K562 (cell line): ENCODE results near the gene UBE2M. TPM values are rescaled to one million over a fixed set of nuclear protein-coding genes. Genes with fewer than 3 reads are reported as not detected.

Experiments
- CBFA2T3 ChIP-seq: fragments of 450-650 bp; IDR thresholded peaks from 2 replicates; pipeline ENCODE4 v1.6.1; 2017
- CBFB ChIP-seq: sonication (generic); formaldehyde crosslinking; IDR thresholded peaks from 2 replicates; pipeline ENCODE4 v1.4.0; 2020; ENCODE audit warnings: mild to moderate bottlenecking, missing genetic modification reagents
- CBX1 ChIP-seq: sonication (generic); IDR thresholded peaks from 2 replicates; pipeline ENCODE4 v1.6.1; 2016; ENCODE audit warnings: antibody characterized with exemption, low read depth, mild to moderate bottlenecking
- CSDE1 ChIP-seq, 2 experiments: fragments of 450-650 bp; IDR thresholded peaks; 2 replicates each; pipeline ENCODE4 v1.6.1; 2016; ENCODE audit warnings: mild to moderate bottlenecking in 1 of 2
- EHMT2 ChIP-seq: fragments of 450-650 bp; IDR thresholded peaks from 2 replicates; pipeline ENCODE4 v1.6.1; 2018; ENCODE audit warnings: antibody characterized with exemption
- JUND ChIP-seq, 2 experiments: IDR thresholded peaks; 2 replicates in 1 of 2; 3 replicates in 1 of 2; pipeline ENCODE4 v1.6.1; 2011; ENCODE audit warnings: borderline replicate concordance in 2 of 2, low read depth in 2 of 2, low read length in 2 of 2, improper control_type of control experiment in 1 of 2, missing biosample characterization in 1 of 2, missing genetic modification characterization in 1 of 2, missing genetic modification reagents in 1 of 2
- L3MBTL2 ChIP-seq: fragments of 450-650 bp; IDR thresholded peaks from 2 replicates; pipeline ENCODE4 v1.6.1; 2016; ENCODE audit warnings: mild to moderate bottlenecking, moderate library complexity
- MBD2 ChIP-seq: sonication (generic); IDR thresholded peaks from 2 replicates; pipeline ENCODE4 v1.6.1; 2016; ENCODE audit warnings: low read depth, borderline replicate concordance
- PHF8 ChIP-seq: fragments of 200-600 bp; sonication (generic); IDR thresholded peaks from 2 replicates; pipeline ENCODE4 v1.6.1; 2012; ENCODE audit warnings: mixed run types, mild to moderate bottlenecking, inconsistent platforms, low read length, moderate library complexity, borderline replicate concordance
- SP2 ChIP-seq: IDR thresholded peaks from 2 replicates; pipeline ENCODE4 v1.6.1; 2011; ENCODE audit warnings: mild to moderate bottlenecking, low read depth, low read length, moderate library complexity; ENCODE audit not compliant: poor library complexity, severe bottlenecking; ENCODE audit errors: extremely low read depth
- TAL1 ChIP-seq: fragments of 450-650 bp; IDR thresholded peaks from 2 replicates; pipeline ENCODE4 v1.6.1; 2016; ENCODE audit warnings: mild to moderate bottlenecking
- ZNF282 ChIP-seq: sonication (generic); formaldehyde crosslinking; IDR thresholded peaks from 2 replicates; pipeline ENCODE4 v1.8.1; 2023; ENCODE audit warnings: missing genetic modification reagents
- ZNF408 ChIP-seq: fragments of 250-450 bp; sonication (Bioruptor Pico); IDR thresholded peaks from 2 replicates; pipeline ENCODE4 v1.4.0; 2020; ENCODE audit warnings: low read depth, mild to moderate bottlenecking, moderate library complexity
- ZNF561 ChIP-seq: fragments of 450-650 bp; formaldehyde crosslinking; conservative IDR thresholded peaks from 2 replicates; pipeline ENCODE4 v1.4.0; 2020; ENCODE audit warnings: mild to moderate bottlenecking, moderate library complexity
- polyA plus RNA-seq, 8 experiments: library from polyadenylated mRNA; depleted of rRNA in 4 of 8; stranded (reverse) in 5 of 8; unstranded in 3 of 8; fragments of >200 nt; fragmentation: Nextera tagmentation in 2 of 8; fragmentation: Illumina TruSeq in 1 of 8; extraction: Ambion mirVana in 2 of 8; extraction: Trizol in 1 of 8; gene quantifications; 2 replicates each; pipeline versions ENCODE4 v1.2.1 to v1.2.3, GENCODE V29; 2011 to 2014; ENCODE audit warnings: inconsistent platforms in 1 of 8, missing spikeins in 1 of 8
- total RNA-seq, 7 experiments: library from RNA; depleted of rRNA in 6 of 7; stranded (reverse); fragments of >200 nt in 6 of 7; fragmentation: Illumina TruSeq in 2 of 7; extraction: Trizol in 2 of 7; gene quantifications; 2 replicates each; pipeline versions ENCODE4 v1.2.1 to v1.2.3, GENCODE V29; 2011 to 2021; ENCODE audit warnings: low replicate concordance in 1 of 7
- TF ChIP-seq, protein P1 (sequence below): fragments of 450-650 bp; IDR thresholded peaks from 2 replicates; pipeline ENCODE4 v1.6.1; 2014; ENCODE audit warnings: low read depth, mild to moderate bottlenecking, moderate library complexity, borderline replicate concordance
- TF ChIP-seq, protein P2 (sequence below): sonication (generic); formaldehyde crosslinking; IDR thresholded peaks from 2 replicates; pipeline ENCODE4 v1.8.0; 2022; ENCODE audit warnings: mild to moderate bottlenecking, missing genetic modification reagents
- TF ChIP-seq, protein P3 (sequence below): fragments of 250-450 bp; sonication (Bioruptor Pico); IDR thresholded peaks from 2 replicates; pipeline ENCODE4 v1.5.0; 2020; ENCODE audit warnings: mild to moderate bottlenecking, borderline replicate concordance
- TF ChIP-seq, protein P4 (sequence below): sonication (generic); formaldehyde crosslinking; IDR thresholded peaks from 2 replicates; pipeline ENCODE4 v1.8.1; 2022; ENCODE audit warnings: missing genetic modification reagents
- TF ChIP-seq, protein P5 (sequence below): fragments of 250-450 bp; sonication (Bioruptor Pico); IDR thresholded peaks from 2 replicates; pipeline ENCODE4 v1.8.0; 2022; ENCODE audit warnings: inconsistent platforms

UBE2M gene
- total and polyA plus RNA-seq, 9 of the 15 experiments (the other 6 are each of a cell fraction or from before 2014, with no cell fraction given) = 0.92 to 163 (median 85.7) TPM

DNA sequence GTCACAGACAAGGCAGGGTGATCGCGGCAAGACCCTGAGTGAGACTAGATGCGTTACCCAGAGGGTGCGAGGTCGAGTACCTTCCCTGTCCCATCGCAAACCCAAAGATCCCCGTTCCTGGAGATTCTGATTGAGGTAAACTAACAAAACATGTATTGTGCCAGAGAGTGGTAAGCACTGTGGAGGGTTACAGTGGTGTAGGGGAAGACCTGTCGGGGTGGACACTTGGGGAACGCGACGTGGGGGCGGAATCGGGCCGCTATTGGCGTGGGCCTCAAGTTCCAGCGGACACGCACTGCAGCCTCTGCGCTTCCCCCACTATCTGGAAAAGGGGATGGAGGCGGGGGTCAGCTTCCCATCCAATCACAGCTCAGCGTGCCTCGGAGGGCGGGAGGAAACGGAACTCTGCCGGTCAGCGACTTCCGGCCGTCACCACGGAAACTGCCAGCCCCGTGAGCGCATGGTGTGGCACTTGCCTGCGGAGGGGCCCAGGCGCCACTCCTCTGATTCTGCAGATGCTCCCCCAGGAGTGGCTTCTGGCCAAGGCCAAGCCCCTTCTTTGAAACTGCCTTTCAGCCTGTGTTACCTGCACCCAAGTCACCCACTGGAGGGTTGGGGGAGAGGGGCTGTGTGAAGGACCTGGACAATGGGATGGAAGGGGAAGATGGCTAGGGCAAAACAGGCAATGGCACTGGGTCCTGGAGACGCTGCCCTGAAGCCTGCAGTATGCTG lies 1.0 kb upstream of the UBE2M start (continued):
- TF ChIP-seq, protein P1, sequence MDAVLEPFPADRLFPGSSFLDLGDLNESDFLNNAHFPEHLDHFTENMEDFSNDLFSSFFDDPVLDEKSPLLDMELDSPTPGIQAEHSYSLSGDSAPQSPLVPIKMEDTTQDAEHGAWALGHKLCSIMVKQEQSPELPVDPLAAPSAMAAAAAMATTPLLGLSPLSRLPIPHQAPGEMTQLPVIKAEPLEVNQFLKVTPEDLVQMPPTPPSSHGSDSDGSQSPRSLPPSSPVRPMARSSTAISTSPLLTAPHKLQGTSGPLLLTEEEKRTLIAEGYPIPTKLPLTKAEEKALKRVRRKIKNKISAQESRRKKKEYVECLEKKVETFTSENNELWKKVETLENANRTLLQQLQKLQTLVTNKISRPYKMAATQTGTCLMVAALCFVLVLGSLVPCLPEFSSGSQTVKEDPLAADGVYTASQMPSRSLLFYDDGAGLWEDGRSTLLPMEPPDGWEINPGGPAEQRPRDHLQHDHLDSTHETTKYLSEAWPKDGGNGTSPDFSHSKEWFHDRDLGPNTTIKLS = peak; percentile 73; the same call in 1 of the 2 replicates
- TF ChIP-seq SP2 (no peak), TAL1 (no peak), JUND (IDR thresholded peaks at IDR 0.05; ENCODE audit: borderline replicate concordance, low read depth, low read length) (peak; percentile 55), JUND (tag; IDR thresholded peaks at IDR 0.05; ENCODE audit: borderline replicate concordance, low read depth, low read length) (peak; percentile 45; the same call in 2 of the 3 replicates), CBFB (CRISPR knock-in tag) (no peak), MBD2 (no peak; the same call in 1 of the 2 replicates), CSDE1 (IDR thresholded peaks at IDR 0.05) (no peak; a peak in 1 of 4 replicates), ZNF408 (CRISPR knock-in tag) (no peak), ZNF282 (no peak), PHF8 (peak; percentile 73; the same call in 1 of the 2 replicates), CBX1 (0 out of 2 replicates have a peak, but pooled peaks have one; percentile 40), ZNF561 (CRISPR knock-in tag) (no peak), EHMT2 (no peak), CBFA2T3 (0 out of 2 replicates have a peak, but pooled peaks have one; percentile 13), L3MBTL2 (peak; percentile 98)
- TF ChIP-seq, protein P2, sequence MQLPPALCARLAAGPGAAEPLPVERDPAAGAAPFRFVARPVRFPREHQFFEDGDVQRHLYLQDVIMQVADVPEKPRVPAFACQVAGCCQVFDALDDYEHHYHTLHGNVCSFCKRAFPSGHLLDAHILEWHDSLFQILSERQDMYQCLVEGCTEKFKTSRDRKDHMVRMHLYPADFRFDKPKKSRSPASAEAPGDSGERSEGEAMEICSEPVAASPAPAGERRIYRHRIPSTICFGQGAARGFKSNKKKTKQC (CRISPR knock-in tag) = peak; percentile 86
- TF ChIP-seq, protein P3, sequence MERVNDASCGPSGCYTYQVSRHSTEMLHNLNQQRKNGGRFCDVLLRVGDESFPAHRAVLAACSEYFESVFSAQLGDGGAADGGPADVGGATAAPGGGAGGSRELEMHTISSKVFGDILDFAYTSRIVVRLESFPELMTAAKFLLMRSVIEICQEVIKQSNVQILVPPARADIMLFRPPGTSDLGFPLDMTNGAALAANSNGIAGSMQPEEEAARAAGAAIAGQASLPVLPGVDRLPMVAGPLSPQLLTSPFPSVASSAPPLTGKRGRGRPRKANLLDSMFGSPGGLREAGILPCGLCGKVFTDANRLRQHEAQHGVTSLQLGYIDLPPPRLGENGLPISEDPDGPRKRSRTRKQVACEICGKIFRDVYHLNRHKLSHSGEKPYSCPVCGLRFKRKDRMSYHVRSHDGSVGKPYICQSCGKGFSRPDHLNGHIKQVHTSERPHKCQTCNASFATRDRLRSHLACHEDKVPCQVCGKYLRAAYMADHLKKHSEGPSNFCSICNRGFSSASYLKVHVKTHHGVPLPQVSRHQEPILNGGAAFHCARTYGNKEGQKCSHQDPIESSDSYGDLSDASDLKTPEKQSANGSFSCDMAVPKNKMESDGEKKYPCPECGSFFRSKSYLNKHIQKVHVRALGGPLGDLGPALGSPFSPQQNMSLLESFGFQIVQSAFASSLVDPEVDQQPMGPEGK (CRISPR knock-in tag) = 0 out of 2 replicates have a peak, but pooled peaks have one; percentile 60
- TF ChIP-seq, protein P4, sequence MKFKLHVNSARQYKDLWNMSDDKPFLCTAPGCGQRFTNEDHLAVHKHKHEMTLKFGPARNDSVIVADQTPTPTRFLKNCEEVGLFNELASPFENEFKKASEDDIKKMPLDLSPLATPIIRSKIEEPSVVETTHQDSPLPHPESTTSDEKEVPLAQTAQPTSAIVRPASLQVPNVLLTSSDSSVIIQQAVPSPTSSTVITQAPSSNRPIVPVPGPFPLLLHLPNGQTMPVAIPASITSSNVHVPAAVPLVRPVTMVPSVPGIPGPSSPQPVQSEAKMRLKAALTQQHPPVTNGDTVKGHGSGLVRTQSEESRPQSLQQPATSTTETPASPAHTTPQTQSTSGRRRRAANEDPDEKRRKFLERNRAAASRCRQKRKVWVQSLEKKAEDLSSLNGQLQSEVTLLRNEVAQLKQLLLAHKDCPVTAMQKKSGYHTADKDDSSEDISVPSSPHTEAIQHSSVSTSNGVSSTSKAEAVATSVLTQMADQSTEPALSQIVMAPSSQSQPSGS (CRISPR knock-in tag) = no peak
- TF ChIP-seq, protein P5, sequence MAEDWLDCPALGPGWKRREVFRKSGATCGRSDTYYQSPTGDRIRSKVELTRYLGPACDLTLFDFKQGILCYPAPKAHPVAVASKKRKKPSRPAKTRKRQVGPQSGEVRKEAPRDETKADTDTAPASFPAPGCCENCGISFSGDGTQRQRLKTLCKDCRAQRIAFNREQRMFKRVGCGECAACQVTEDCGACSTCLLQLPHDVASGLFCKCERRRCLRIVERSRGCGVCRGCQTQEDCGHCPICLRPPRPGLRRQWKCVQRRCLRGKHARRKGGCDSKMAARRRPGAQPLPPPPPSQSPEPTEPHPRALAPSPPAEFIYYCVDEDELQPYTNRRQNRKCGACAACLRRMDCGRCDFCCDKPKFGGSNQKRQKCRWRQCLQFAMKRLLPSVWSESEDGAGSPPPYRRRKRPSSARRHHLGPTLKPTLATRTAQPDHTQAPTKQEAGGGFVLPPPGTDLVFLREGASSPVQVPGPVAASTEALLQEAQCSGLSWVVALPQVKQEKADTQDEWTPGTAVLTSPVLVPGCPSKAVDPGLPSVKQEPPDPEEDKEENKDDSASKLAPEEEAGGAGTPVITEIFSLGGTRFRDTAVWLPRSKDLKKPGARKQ (CRISPR knock-in tag) = no peak
